Measurements from ENCODE around the gene ATP11C.

Gene ATP11C

GRCh38 chrX:139831675-139832456 is 101.0 kb downstream of the ATP11C start:
- ATAC-seq (replicated peaks) (no peak), DNase-seq (no peak)
- peak overlapping the region in 1 of 2 donors; percentile 57 for H3K27ac Mint-ChIP-seq
- H3K4me3 Mint-ChIP-seq: no peak overlapping the region
- H3K4me1 Mint-ChIP-seq (ENCODE audit: low read depth in 2 of 2): peaks cover 6 to 17% of the 10 kb centered on the region in 2 donors
- H3K9me3 Mint-ChIP-seq: no peaks in the 10 kb centered on the region
- no peaks in the 10 kb centered on the region for H3K27me3 Mint-ChIP-seq
- no peaks in the 10 kb centered on the region for H3K36me3 Mint-ChIP-seq (ENCODE audit: insufficient read depth)

- ATAC-seq (replicated peaks) (no peak), DNase-seq (no peak)
- H3K27me3 Mint-ChIP-seq: no peaks in the 10 kb centered on the region
- no peaks in the 10 kb centered on the region for H3K9me3 Mint-ChIP-seq
- H3K27ac Mint-ChIP-seq: no peak overlapping the region
- H3K4me1 Mint-ChIP-seq (ENCODE audit: low read depth in 2 of 2): peaks cover 6 to 17% of the 10 kb centered on the region in 2 donors
- no peaks in the 10 kb centered on the region for H3K36me3 Mint-ChIP-seq (ENCODE audit: insufficient read depth)
- no peak overlapping the region for H3K4me3 Mint-ChIP-seq
Measured at GRCh38 chrX:139831017-139831416, 101.8 kb downstream of the ATP11C start.

GRCh38 chrX:139828830-139829229 is 104.0 kb downstream of the ATP11C start:
- no peaks in the 10 kb centered on the region for H3K27me3 Mint-ChIP-seq
- no peaks in the 10 kb centered on the region for H3K36me3 Mint-ChIP-seq (ENCODE audit: insufficient read depth)
- peak overlapping the region in 1 of 2 donors; percentile 56 for H3K27ac Mint-ChIP-seq
- H3K4me3 Mint-ChIP-seq: no peak overlapping the region
- peaks cover 6 to 17% of the 10 kb centered on the region in 2 donors for H3K4me1 Mint-ChIP-seq (ENCODE audit: low read depth in 2 of 2)
- ATAC-seq (replicated peaks) (no peak), DNase-seq (no peak)
- no peaks in the 10 kb centered on the region for H3K9me3 Mint-ChIP-seq

- no peaks in the 10 kb centered on the region for H3K36me3 Mint-ChIP-seq (ENCODE audit: insufficient read depth)
- peaks cover 6 to 17% of the 10 kb centered on the region in 2 donors for H3K4me1 Mint-ChIP-seq (ENCODE audit: low read depth in 2 of 2)
- DNase-seq (no peak), ATAC-seq (replicated peaks) (no peak)
- H3K27me3 Mint-ChIP-seq: no peaks in the 10 kb centered on the region
- H3K4me3 Mint-ChIP-seq: no peak overlapping the region
- no peaks in the 10 kb centered on the region for H3K9me3 Mint-ChIP-seq
- peak overlapping the region in 1 of 2 donors; percentile 56 for H3K27ac Mint-ChIP-seq
Measured at GRCh38 chrX:139828033-139828432, 104.8 kb downstream of the ATP11C start.

- no peaks in the 10 kb centered on the region for H3K9me3 Mint-ChIP-seq
- no peak overlapping the region for H3K27ac Mint-ChIP-seq
- peaks cover under 1 to 11% of the 10 kb centered on the region in 2 donors for H3K4me1 Mint-ChIP-seq (ENCODE audit: low read depth in 2 of 2)
- ATAC-seq (replicated peaks) (no peak), DNase-seq (no peak)
- H3K4me3 Mint-ChIP-seq: no peak overlapping the region
- H3K27me3 Mint-ChIP-seq: no peaks in the 10 kb centered on the region
- H3K36me3 Mint-ChIP-seq (ENCODE audit: insufficient read depth): no peaks in the 10 kb centered on the region
Measured at GRCh38 chrX:139826065-139827044, 106.5 kb downstream of the ATP11C start.

GRCh38 chrX:139825618-139826017 is 107.2 kb downstream of the ATP11C start:
- Mint-ChIP-seq H3K27me3 (no peaks in the 10 kb centered on the region), H3K36me3 (ENCODE audit: insufficient read depth) (no peaks in the 10 kb centered on the region), H3K27ac (no peak overlapping the region), H3K4me3 (no peak overlapping the region), H3K4me1 (ENCODE audit: low read depth in 2 of 2) (peaks cover 0 to 8% of the 10 kb centered on the region in 2 donors), H3K9me3 (no peaks in the 10 kb centered on the region)
- DNase-seq: no peak
- ATAC-seq (replicated peaks): no peak

GRCh38 chrX:139823806-139824205 is 109.0 kb downstream of the ATP11C start:
- no peak for ATAC-seq (replicated peaks)
- DNase-seq: no peak
- Mint-ChIP-seq H3K9me3 (no peaks in the 10 kb centered on the region), H3K4me1 (ENCODE audit: low read depth in 2 of 2) (peaks cover 0 to 5% of the 10 kb centered on the region in 2 donors), H3K27me3 (no peaks in the 10 kb centered on the region), H3K4me3 (no peak overlapping the region), H3K27ac (no peak overlapping the region), H3K36me3 (ENCODE audit: insufficient read depth) (no peaks in the 10 kb centered on the region)

GRCh38 chrX:139820358-139820984 is 112.4 kb downstream of the ATP11C start:
- H3K4me3 Mint-ChIP-seq: no peak overlapping the region
- no peaks in the 10 kb centered on the region for H3K9me3 Mint-ChIP-seq
- DNase-seq (no peak), ATAC-seq (replicated peaks) (no peak)
- H3K4me1 Mint-ChIP-seq (ENCODE audit: low read depth in 2 of 2): peaks cover 6% of the 10 kb centered on the region in 2 donors
- H3K27me3 Mint-ChIP-seq: no peaks in the 10 kb centered on the region
- no peak overlapping the region for H3K27ac Mint-ChIP-seq
- H3K36me3 Mint-ChIP-seq (ENCODE audit: insufficient read depth): no peaks in the 10 kb centered on the region

- Mint-ChIP-seq H3K36me3 (ENCODE audit: insufficient read depth) (peaks cover 8% of the 10 kb centered on the region), H3K4me3 (no peak overlapping the region), H3K27ac (peak overlapping the region; percentile 22 to 51), H3K27me3 (no peaks in the 10 kb centered on the region), H3K4me1 (ENCODE audit: low read depth in 2 of 2) (peaks cover 6 to 9% of the 10 kb centered on the region in 2 donors), H3K9me3 (no peaks in the 10 kb centered on the region)
- ATAC-seq (replicated peaks) (no peak), DNase-seq (no peak)
Measured at GRCh38 chrX:139816204-139816603, 116.6 kb downstream of the ATP11C start.

GRCh38 chrX:139815771-139816170 is 117.1 kb downstream of the ATP11C start:
- no peak for ATAC-seq (replicated peaks)
- no peak for DNase-seq
- Mint-ChIP-seq H3K9me3 (no peaks in the 10 kb centered on the region), H3K27ac (peak overlapping the region; percentile 22 to 51), H3K36me3 (ENCODE audit: insufficient read depth) (peaks cover 8% of the 10 kb centered on the region), H3K4me1 (ENCODE audit: low read depth in 2 of 2) (peaks cover 6 to 9% of the 10 kb centered on the region in 2 donors), H3K27me3 (no peaks in the 10 kb centered on the region), H3K4me3 (no peak overlapping the region)

GRCh38 chrX:139811942-139812629 is 120.8 kb downstream of the ATP11C start:
- no peak overlapping the region for H3K4me3 Mint-ChIP-seq
- H3K9me3 Mint-ChIP-seq: no peaks in the 10 kb centered on the region
- ATAC-seq (replicated peaks) (no peak), DNase-seq (no peak)
- peaks cover 3 to 9% of the 10 kb centered on the region in 2 donors for H3K4me1 Mint-ChIP-seq (ENCODE audit: low read depth in 2 of 2)
- peaks cover 11% of the 10 kb centered on the region for H3K36me3 Mint-ChIP-seq (ENCODE audit: insufficient read depth)
- no peaks in the 10 kb centered on the region for H3K27me3 Mint-ChIP-seq
- H3K27ac Mint-ChIP-seq: no peak overlapping the region

GRCh38 chrX:139804482-139804881 is 128.4 kb downstream of the ATP11C start:
- Mint-ChIP-seq H3K27me3 (no peaks in the 10 kb centered on the region), H3K36me3 (ENCODE audit: insufficient read depth) (peaks cover 11% of the 10 kb centered on the region), H3K9me3 (no peaks in the 10 kb centered on the region), H3K4me3 (no peak overlapping the region), H3K27ac (no peak overlapping the region), H3K4me1 (ENCODE audit: low read depth in 2 of 2) (peaks cover 0 to 4% of the 10 kb centered on the region in 2 donors)
- DNase-seq: no peak
- ATAC-seq (replicated peaks): no peak

- peaks cover 11% of the 10 kb centered on the region for H3K36me3 Mint-ChIP-seq (ENCODE audit: insufficient read depth)
- H3K4me1 Mint-ChIP-seq (ENCODE audit: low read depth in 2 of 2): peaks cover 0 to 4% of the 10 kb centered on the region in 2 donors
- H3K9me3 Mint-ChIP-seq: no peaks in the 10 kb centered on the region
- no peak overlapping the region for H3K27ac Mint-ChIP-seq
- no peak for DNase-seq
- ATAC-seq (replicated peaks): no peak
- no peaks in the 10 kb centered on the region for H3K27me3 Mint-ChIP-seq
- H3K4me3 Mint-ChIP-seq: no peak overlapping the region
Measured at GRCh38 chrX:139803224-139803623, 129.6 kb downstream of the ATP11C start.

Data from effector memory CD8-positive, alpha-beta T cell (primary cell).